Measurements from ENCODE around the gene GIPC2.
"Not testable (repeated sequence)": the region's sequence is repeated elsewhere in the genome, so short reads cannot be mapped to it uniquely, and the experiment has no call there.

Gene GIPC2

GRCh38 chr1:78053498-78053897, 7.7 kb downstream of the GIPC2 start:
- Histone ChIP-seq H3K27ac (ENCODE audit: low read length) (no peak overlapping the region), H3K9me3 (ENCODE audit: control insufficient read depth in 1 of 2, low read length in 2 of 2) (no peaks in the 10 kb centered on the region), H3K4me1 (ENCODE audit: control insufficient read depth in 1 of 2, insufficient read depth in 2 of 2, low read length in 2 of 2) (no peaks in the 10 kb centered on the region), H3K27me3 (ENCODE audit: low read depth, low read length) (no peaks in the 10 kb centered on the region), H3K4me3 (ENCODE audit: low read depth in 1 of 2, low read length in 2 of 2) (no peak overlapping the region), H3K36me3 (ENCODE audit: control insufficient read depth in 1 of 2, insufficient read depth in 2 of 2, low read length in 2 of 2) (no peaks in the 10 kb centered on the region)

GRCh38 chr1:78054559-78054958, 8.8 kb downstream of the GIPC2 start:
- Histone ChIP-seq H3K27me3 (ENCODE audit: low read depth, low read length) (no peaks in the 10 kb centered on the region), H3K36me3 (ENCODE audit: control insufficient read depth in 1 of 2, insufficient read depth in 2 of 2, low read length in 2 of 2) (no peaks in the 10 kb centered on the region), H3K4me1 (ENCODE audit: control insufficient read depth in 1 of 2, insufficient read depth in 2 of 2, low read length in 2 of 2) (no peaks in the 10 kb centered on the region)

GRCh38 chr1:78054972-78055371, 9.2 kb downstream of the GIPC2 start:
- H3K27ac ChIP-seq (ENCODE audit: low read length) = no peak overlapping the region
- no peaks in the 10 kb centered on the region for H3K36me3 ChIP-seq (ENCODE audit: control insufficient read depth in 1 of 2, insufficient read depth in 2 of 2, low read length in 2 of 2)
- no peaks in the 10 kb centered on the region for H3K9me3 ChIP-seq (ENCODE audit: control insufficient read depth in 1 of 2, low read length in 2 of 2)
- no peaks in the 10 kb centered on the region for H3K4me1 ChIP-seq (ENCODE audit: control insufficient read depth in 1 of 2, insufficient read depth in 2 of 2, low read length in 2 of 2)
- H3K27me3 ChIP-seq (ENCODE audit: low read depth, low read length) = no peaks in the 10 kb centered on the region
- H3K4me3 ChIP-seq (ENCODE audit: low read depth in 1 of 2, low read length in 2 of 2) = no peak overlapping the region

More at GRCh38 chr1:78054559-78054958, 8.8 kb downstream of the GIPC2 start:
- Histone ChIP-seq H3K27ac (ENCODE audit: low read length) (no peak overlapping the region), H3K4me3 (ENCODE audit: low read depth in 1 of 2, low read length in 2 of 2) (no peak overlapping the region), H3K9me3 (ENCODE audit: control insufficient read depth in 1 of 2, low read length in 2 of 2) (no peaks in the 10 kb centered on the region)

- Histone ChIP-seq H3K9me3 (ENCODE audit: control insufficient read depth in 1 of 2, low read length in 2 of 2) (no peaks in the 10 kb centered on the region), H3K4me1 (ENCODE audit: control insufficient read depth in 1 of 2, insufficient read depth in 2 of 2, low read length in 2 of 2) (no peaks in the 10 kb centered on the region), H3K4me3 (ENCODE audit: low read depth in 1 of 2, low read length in 2 of 2) (peak overlapping the region in 1 of 2 donors; percentile 9), H3K36me3 (ENCODE audit: control insufficient read depth in 1 of 2, insufficient read depth in 2 of 2, low read length in 2 of 2) (no peaks in the 10 kb centered on the region), H3K27ac (ENCODE audit: low read length) (no peak overlapping the region), H3K27me3 (ENCODE audit: low read depth, low read length) (no peaks in the 10 kb centered on the region)
Measured at GRCh38 chr1:78055565-78056132, 9.9 kb downstream of the GIPC2 start.

- Histone ChIP-seq H3K9me3 (ENCODE audit: control insufficient read depth in 1 of 2, low read length in 2 of 2) (no peaks in the 10 kb centered on the region), H3K4me3 (ENCODE audit: low read depth in 1 of 2, low read length in 2 of 2) (no peak overlapping the region), H3K4me1 (ENCODE audit: control insufficient read depth in 1 of 2, insufficient read depth in 2 of 2, low read length in 2 of 2) (no peaks in the 10 kb centered on the region), H3K27ac (ENCODE audit: low read length) (no peak overlapping the region), H3K36me3 (ENCODE audit: control insufficient read depth in 1 of 2, insufficient read depth in 2 of 2, low read length in 2 of 2) (no peaks in the 10 kb centered on the region), H3K27me3 (ENCODE audit: low read depth, low read length) (no peaks in the 10 kb centered on the region)
Measured at GRCh38 chr1:78058670-78059069, 12.9 kb downstream of the GIPC2 start.

- Histone ChIP-seq H3K27me3 (ENCODE audit: low read depth, low read length) (no peaks in the 10 kb centered on the region), H3K9me3 (ENCODE audit: control insufficient read depth in 1 of 2, low read length in 2 of 2) (no peaks in the 10 kb centered on the region), H3K36me3 (ENCODE audit: control insufficient read depth in 1 of 2, insufficient read depth in 2 of 2, low read length in 2 of 2) (no peaks in the 10 kb centered on the region), H3K4me3 (ENCODE audit: low read depth in 1 of 2, low read length in 2 of 2) (no peak overlapping the region), H3K4me1 (ENCODE audit: control insufficient read depth in 1 of 2, insufficient read depth in 2 of 2, low read length in 2 of 2) (no peaks in the 10 kb centered on the region), H3K27ac (ENCODE audit: low read length) (no peak overlapping the region)
Measured at GRCh38 chr1:78060857-78061563, 15.2 kb downstream of the GIPC2 start.

GRCh38 chr1:78061825-78062523, 16.2 kb downstream of the GIPC2 start:
- H3K4me1 ChIP-seq (ENCODE audit: control insufficient read depth in 1 of 2, insufficient read depth in 2 of 2, low read length in 2 of 2) = no peaks in the 10 kb centered on the region
- no peak overlapping the region for H3K4me3 ChIP-seq (ENCODE audit: low read depth in 1 of 2, low read length in 2 of 2)
- H3K27ac ChIP-seq (ENCODE audit: low read length) = no peak overlapping the region
- no peaks in the 10 kb centered on the region for H3K27me3 ChIP-seq (ENCODE audit: low read depth, low read length)
- H3K36me3 ChIP-seq (ENCODE audit: control insufficient read depth in 1 of 2, insufficient read depth in 2 of 2, low read length in 2 of 2) = no peaks in the 10 kb centered on the region
- no peaks in the 10 kb centered on the region for H3K9me3 ChIP-seq (ENCODE audit: control insufficient read depth in 1 of 2, low read length in 2 of 2)

GRCh38 chr1:78064886-78065285, 19.1 kb downstream of the GIPC2 start:
- not testable (repeated sequence) for H3K4me1 ChIP-seq (ENCODE audit: control insufficient read depth in 1 of 2, insufficient read depth in 2 of 2, low read length in 2 of 2); H3K9me3 ChIP-seq (ENCODE audit: control insufficient read depth in 1 of 2, low read length in 2 of 2); H3K36me3 ChIP-seq (ENCODE audit: control insufficient read depth in 1 of 2, insufficient read depth in 2 of 2, low read length in 2 of 2); H3K27ac ChIP-seq (ENCODE audit: low read length); H3K27me3 ChIP-seq (ENCODE audit: low read depth, low read length); H3K4me3 ChIP-seq (ENCODE audit: low read depth in 1 of 2, low read length in 2 of 2)

- H3K27me3 ChIP-seq (ENCODE audit: low read depth, low read length) = no peaks in the 10 kb centered on the region
- peaks cover 0 to 8% of the 10 kb centered on the region in 2 donors for H3K4me1 ChIP-seq (ENCODE audit: control insufficient read depth in 1 of 2, insufficient read depth in 2 of 2, low read length in 2 of 2)
- H3K9me3 ChIP-seq (ENCODE audit: control insufficient read depth in 1 of 2, low read length in 2 of 2) = no peaks in the 10 kb centered on the region
- H3K4me3 ChIP-seq (ENCODE audit: low read depth in 1 of 2, low read length in 2 of 2) = no peak overlapping the region
- no peaks in the 10 kb centered on the region for H3K36me3 ChIP-seq (ENCODE audit: control insufficient read depth in 1 of 2, insufficient read depth in 2 of 2, low read length in 2 of 2)
- H3K27ac ChIP-seq (ENCODE audit: low read length) = no peak overlapping the region
Measured at GRCh38 chr1:78068681-78069283, 23.0 kb downstream of the GIPC2 start.

- no peaks in the 10 kb centered on the region for H3K36me3 ChIP-seq (ENCODE audit: control insufficient read depth in 1 of 2, insufficient read depth in 2 of 2, low read length in 2 of 2)
- no peak overlapping the region for H3K27ac ChIP-seq (ENCODE audit: low read length)
- no peaks in the 10 kb centered on the region for H3K27me3 ChIP-seq (ENCODE audit: low read depth, low read length)
- H3K9me3 ChIP-seq (ENCODE audit: control insufficient read depth in 1 of 2, low read length in 2 of 2) = no peaks in the 10 kb centered on the region
- H3K4me3 ChIP-seq (ENCODE audit: low read depth in 1 of 2, low read length in 2 of 2) = no peak overlapping the region
- H3K4me1 ChIP-seq (ENCODE audit: control insufficient read depth in 1 of 2, insufficient read depth in 2 of 2, low read length in 2 of 2) = peaks cover 0 to 8% of the 10 kb centered on the region in 2 donors
Measured at GRCh38 chr1:78069784-78070183, 24.0 kb downstream of the GIPC2 start.

GRCh38 chr1:78070210-78070609, 24.4 kb downstream of the GIPC2 start:
- no peak overlapping the region for H3K27ac ChIP-seq (ENCODE audit: low read length)
- H3K4me3 ChIP-seq (ENCODE audit: low read depth in 1 of 2, low read length in 2 of 2) = no peak overlapping the region
- H3K4me1 ChIP-seq (ENCODE audit: control insufficient read depth in 1 of 2, insufficient read depth in 2 of 2, low read length in 2 of 2) = peaks cover 0 to 8% of the 10 kb centered on the region in 2 donors
- no peaks in the 10 kb centered on the region for H3K27me3 ChIP-seq (ENCODE audit: low read depth, low read length)
- H3K9me3 ChIP-seq (ENCODE audit: control insufficient read depth in 1 of 2, low read length in 2 of 2) = no peaks in the 10 kb centered on the region
- H3K36me3 ChIP-seq (ENCODE audit: control insufficient read depth in 1 of 2, insufficient read depth in 2 of 2, low read length in 2 of 2) = no peaks in the 10 kb centered on the region
